IMR-90 (cell line): ENCODE results near the gene SPRY1. TPM values are rescaled to one million over a fixed set of nuclear protein-coding genes. Genes with fewer than 3 reads are reported as not detected.

ENCODE experiments used
- ATAC-seq: fragments of 200-7000 bp; cut with Tn5 transposase; 2 replicates; pipeline ENCODE4 v1.9.1; 2020; ENCODE audit warnings: low read depth, mild to moderate bottlenecking, moderate library complexity
- BruUV-seq: library from RNA; stranded (reverse); fragments of 400-500 nt; replicated peaks from 2 replicates; lab custom pipeline; 2021; lab: Mats Ljungman, UMichigan
- CTCF ChIA-PET: fragments of 300-600 bp; formaldehyde crosslinking; extraction: SDS; loops from one replicate; lab custom pipeline; 2021; ENCODE audit warnings: antibody characterized with exemption; lab: Yijun Ruan, JAX
- POLR2A ChIA-PET: fragments of 300-600 bp; sonication (Branson Sonifier 250); formaldehyde crosslinking; loops from one replicate; lab custom pipeline; 2022; ENCODE audit warnings: antibody characterized with exemption; ENCODE audit not compliant: unreplicated experiment; lab: Charles Lee
- DNase-seq: peaks from one replicate; pipeline ENCODE4 v3.0.0; 2013
- H2AFZ ChIP-seq: replicated peaks from 2 replicates; pipeline ENCODE3; 2013; ENCODE audit warnings: low read length, mild to moderate bottlenecking; ENCODE audit not compliant: poor library complexity
- H2AK5ac ChIP-seq: 2 replicates; pipeline ENCODE4 v1.6.1; 2013; ENCODE audit warnings: low read depth, low read length, inconsistent platforms
- H2AK9ac ChIP-seq: replicated peaks from 2 replicates; pipeline ENCODE3; 2013; ENCODE audit warnings: mild to moderate bottlenecking, low read depth, low read length, moderate library complexity; ENCODE audit not compliant: poor library complexity
- H2BK120ac ChIP-seq: 2 replicates; pipeline ENCODE4 v1.6.1; 2013; ENCODE audit warnings: low read depth, low read length, inconsistent platforms
- H2BK15ac ChIP-seq: 3 replicates; pipeline ENCODE4 v1.6.1; 2013; ENCODE audit warnings: low read depth, low read length, inconsistent platforms
- H2BK20ac ChIP-seq: 2 replicates; pipeline ENCODE4 v1.6.1; 2013; ENCODE audit warnings: low read depth, mild to moderate bottlenecking, inconsistent platforms, low read length, moderate library complexity
- H2BK5ac ChIP-seq: 2 replicates; pipeline ENCODE4 v1.6.1; 2013; ENCODE audit warnings: mild to moderate bottlenecking, low read depth, low read length, inconsistent platforms; ENCODE audit not compliant: poor library complexity, severe bottlenecking
- H3K14ac ChIP-seq: replicated peaks from 2 replicates; pipeline ENCODE4 v1.6.1; 2013; ENCODE audit warnings: low read depth, low read length, inconsistent platforms
- H3K18ac ChIP-seq: 2 replicates; pipeline ENCODE4 v1.6.1; 2013; ENCODE audit warnings: low read depth, low read length, control low read depth
- H3K23ac ChIP-seq: 2 replicates; pipeline ENCODE4 v1.6.1; 2013; ENCODE audit warnings: low read depth, low read length, inconsistent platforms
- H3K27ac ChIP-seq: 2 replicates; pipeline ENCODE4 v1.5.1; 2013; ENCODE audit warnings: mild to moderate bottlenecking, control low read depth, low read length; ENCODE audit not compliant: insufficient read depth
- H3K27me3 ChIP-seq: 2 replicates; pipeline ENCODE4 v1.6.1; 2013; ENCODE audit warnings: low read length; ENCODE audit not compliant: control insufficient read depth, insufficient read depth
- H3K36me3 ChIP-seq: 2 replicates; pipeline ENCODE4 v1.6.1; 2013; ENCODE audit warnings: low read length, mixed read lengths; ENCODE audit not compliant: control insufficient read depth, insufficient read depth
- H3K4ac ChIP-seq: 2 replicates; pipeline ENCODE4 v1.6.1; 2013; ENCODE audit warnings: low read depth, low read length, inconsistent platforms
- H3K4me1 ChIP-seq: 2 replicates; pipeline ENCODE4 v1.6.1; 2013; ENCODE audit warnings: low read length, mixed read lengths; ENCODE audit not compliant: control insufficient read depth, insufficient read depth
- H3K4me2 ChIP-seq: 2 replicates; pipeline ENCODE4 v1.6.1; 2013; ENCODE audit warnings: low read depth, mild to moderate bottlenecking, control low read depth, low read length, moderate library complexity
- H3K4me3 ChIP-seq: 2 replicates; pipeline ENCODE4 v1.5.1; 2013; ENCODE audit warnings: low read depth, mild to moderate bottlenecking, control low read depth, low read length, moderate library complexity; ENCODE audit not compliant: insufficient read depth
- H3K56ac ChIP-seq: 2 replicates; pipeline ENCODE4 v1.6.1; 2013; ENCODE audit warnings: low read length, inconsistent platforms; ENCODE audit not compliant: insufficient read depth; ENCODE audit errors: extremely low read depth
- H3K79me1 ChIP-seq, 2 experiments: 2 replicates each; pipeline ENCODE4 v1.6.1; 2013; ENCODE audit warnings: low read length in 2 of 2, inconsistent platforms in 1 of 2, low read depth in 1 of 2
- H3K9ac ChIP-seq: 2 replicates; pipeline ENCODE4 v1.6.1; 2013; ENCODE audit warnings: low read depth, low read length, control low read depth
- H3K9me1 ChIP-seq: 2 replicates; pipeline ENCODE4 v1.6.1; 2013; ENCODE audit warnings: low read length, inconsistent platforms; ENCODE audit not compliant: insufficient read depth
- H3K9me3 ChIP-seq: 2 replicates; pipeline ENCODE4 v1.6.1; 2013; ENCODE audit warnings: low read length; ENCODE audit not compliant: control insufficient read depth, insufficient read depth
- H4K20me1 ChIP-seq: 2 replicates; pipeline ENCODE4 v1.6.1; 2013; ENCODE audit warnings: low read length, inconsistent platforms; ENCODE audit not compliant: insufficient read depth
- H4K5ac ChIP-seq: 2 replicates; pipeline ENCODE4 v1.6.1; 2013; ENCODE audit warnings: mild to moderate bottlenecking, low read depth, low read length, control low read depth
- H4K8ac ChIP-seq, 2 experiments: 2 replicates each; pipeline ENCODE4 v1.6.1; 2013; ENCODE audit warnings: low read depth in 2 of 2, low read length in 2 of 2, control low read depth in 1 of 2, inconsistent platforms in 1 of 2
- H4K91ac ChIP-seq: 2 replicates; pipeline ENCODE4 v1.6.1; 2013; ENCODE audit warnings: low read depth, low read length, inconsistent platforms; ENCODE audit not compliant: insufficient read depth
- BHLHE40 ChIP-seq: fragments of 150-350 bp; IDR thresholded peaks from 2 replicates; pipeline ENCODE4 v1.6.1; 2016; ENCODE audit warnings: mild to moderate bottlenecking, low read depth, low read length
- CEBPB ChIP-seq: IDR thresholded peaks from 2 replicates; pipeline ENCODE4 v1.6.1; 2012; ENCODE audit warnings: low read depth, low read length, improper control_type of control experiment
- CHD1 ChIP-seq: IDR thresholded peaks from 2 replicates; pipeline ENCODE4 v1.6.1; 2012; ENCODE audit warnings: low read depth, low read length, improper control_type of control experiment
- FOS ChIP-seq: fragments of 150-350 bp; IDR thresholded peaks from 2 replicates; pipeline ENCODE4 v1.6.1; 2016; ENCODE audit warnings: low read depth, low read length
- MAFK ChIP-seq: IDR thresholded peaks from 2 replicates; pipeline ENCODE4 v1.6.1; 2012; ENCODE audit warnings: low read depth, low read length, improper control_type of control experiment
- MAZ ChIP-seq: IDR thresholded peaks from 2 replicates; pipeline ENCODE4 v1.6.1; 2012; ENCODE audit warnings: low read depth, mild to moderate bottlenecking, low read length, improper control_type of control experiment, moderate library complexity, borderline replicate concordance
- MXI1 ChIP-seq: IDR thresholded peaks from 2 replicates; pipeline ENCODE4 v1.6.1; 2012; ENCODE audit warnings: low read depth, mild to moderate bottlenecking, low read length, moderate library complexity, borderline replicate concordance
- NFE2L2 ChIP-seq: fragments of 150-350 bp; IDR thresholded peaks from 2 replicates; pipeline ENCODE4 v1.6.1; 2016; ENCODE audit warnings: low read depth, mild to moderate bottlenecking, low read length
- POLR2A ChIP-seq: IDR thresholded peaks from 2 replicates; pipeline ENCODE4 v1.6.1; 2012; ENCODE audit warnings: mild to moderate bottlenecking, low read depth, low read length
- RAD21 ChIP-seq: IDR thresholded peaks from 2 replicates; pipeline ENCODE4 v1.6.1; 2012; ENCODE audit warnings: low read length, improper control_type of control experiment
- RCOR1 ChIP-seq: IDR thresholded peaks from 2 replicates; pipeline ENCODE4 v1.6.1; 2012; ENCODE audit warnings: mild to moderate bottlenecking, low read length, improper control_type of control experiment; ENCODE audit not compliant: insufficient replicate concordance
- RFX5 ChIP-seq: IDR thresholded peaks from 2 replicates; pipeline ENCODE4 v1.8.0; 2012; ENCODE audit warnings: low read depth, mild to moderate bottlenecking, low read length, moderate library complexity
- SMC3 ChIP-seq: fragments of 150-350 bp; IDR thresholded peaks from 2 replicates; pipeline ENCODE4 v1.6.1; 2016; ENCODE audit warnings: low read depth, mild to moderate bottlenecking, antibody characterized with exemption, low read length, moderate library complexity
- WGBS, 2 experiments: methylation state at CpG; one replicate each; pipeline versions ENCODE4 v1.1.5 to v1.1.7; 2013; ENCODE audit warnings: missing lambda C conversion rate in 2 of 2; ENCODE audit not compliant: insufficient read length in 1 of 2; ENCODE audit errors: extremely low coverage in 2 of 2; 5-methylcytosine and 5-hydroxymethylcytosine counted together
- dilution Hi-C: fragments of 300-500 bp; cut with HindIII; formaldehyde crosslinking; loops from one replicate; pipeline ENCODE4 v1.14.3; 2018; ENCODE audit warnings: low sequenced_read_pairs; ENCODE audit not compliant: unreplicated experiment
- in situ Hi-C: fragments of 300-500 bp; cut with MboI; formaldehyde crosslinking; loops from 3 replicates; pipeline ENCODE4 v1.14.3; 2019; ENCODE audit warnings: low sequenced_read_pairs, inconsistent platforms, mixed read lengths
- intact Hi-C: fragments of 100-400 bp; cut with micrococcal nuclease; formaldehyde crosslinking; loops from 2 replicates; pipeline ENCODE4 v1.10.0; 2022
- polyA plus RNA-seq, 3 experiments: library from polyadenylated mRNA; depleted of rRNA; stranded (reverse); fragments of >200 nt; gene quantifications; 2 replicates each; pipeline ENCODE4 v1.2.3, GENCODE V29; 2012; ENCODE audit warnings: low replicate concordance in 1 of 3
- total RNA-seq: library from RNA; depleted of rRNA; stranded (reverse); fragments of >200 nt; gene quantifications from 2 replicates; pipeline ENCODE4 v1.2.3, GENCODE V29; 2012
- TF ChIP-seq, protein P1 (sequence below): fragments of 150-350 bp; IDR thresholded peaks from 2 replicates; pipeline ENCODE4 v1.6.1; 2017; ENCODE audit warnings: mild to moderate bottlenecking, antibody characterized with exemption, low read length, low read depth
- TF ChIP-seq, protein P2 (sequence below): conservative IDR thresholded peaks from 2 replicates; pipeline ENCODE4 v1.5.1; 2012; ENCODE audit warnings: mild to moderate bottlenecking, low read depth, low read length, improper control_type of control experiment

SPRY1 gene
- total and polyA plus RNA-seq, 2 of the 4 experiments (the other 2 are of a cell fraction), result 1.4 to 2.2 TPM

DNA sequence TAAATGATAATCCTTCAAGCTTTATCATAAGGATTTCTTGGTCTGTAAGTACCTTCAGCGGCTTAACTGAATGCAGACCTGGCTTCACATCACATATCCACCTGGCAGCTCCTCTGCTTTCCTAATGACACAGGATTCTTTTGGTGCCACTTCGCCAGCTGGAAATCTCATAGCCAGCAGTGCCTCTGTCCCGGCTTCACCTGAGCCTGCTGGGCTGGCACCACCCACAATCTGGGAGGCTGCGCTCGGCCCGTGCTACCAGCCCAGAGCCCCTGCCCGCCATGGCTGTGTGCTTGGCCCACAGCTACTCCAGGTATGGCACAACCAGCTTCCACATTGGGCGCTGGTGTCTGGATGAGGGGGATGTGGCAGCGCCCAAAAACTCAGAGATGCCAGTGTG, 37.4 kb downstream of the SPRY1 start:
- Histone ChIP-seq H2BK5ac (no peak overlapping the region), H3K4ac (no peak overlapping the region), H4K8ac (no peak overlapping the region), H2BK20ac (no peak overlapping the region), H3K14ac (no peak overlapping the region), H2BK120ac (no peak overlapping the region), H3K9ac (no peak overlapping the region), H3K27ac (no peak overlapping the region), H3K56ac (no peak overlapping the region), H2AK5ac (no peak overlapping the region), H4K91ac (no peak overlapping the region), H3K18ac (no peak overlapping the region), H3K4me2 (no peak overlapping the region), H3K79me1 (no peaks in the 10 kb centered on the region), H2AK9ac (no peak overlapping the region), H3K27me3 (no peaks in the 10 kb centered on the region), H3K4me1 (no peaks in the 10 kb centered on the region), H3K36me3 (no peaks in the 10 kb centered on the region), H3K4me3 (no peak overlapping the region), H3K9me3 (no peaks in the 10 kb centered on the region), H4K20me1 (no peaks in the 10 kb centered on the region), H2BK15ac (no peak overlapping the region), H2AFZ (no peak overlapping the region), H3K23ac (no peak overlapping the region), H4K5ac (no peak overlapping the region), H3K9me1 (no peaks in the 10 kb centered on the region)
- intact Hi-C loops, result no loop called here
- DNase-seq (no peak), ATAC-seq (no peak)
- POLR2A ChIA-PET, result no interaction called here
- WGBS, 2 experiments, result no CpG with 5 or more reads among the region's 9 CpGs
- in situ Hi-C loops, result no loop called here
- no TSS peak for BruUV-seq
- no peak for TF ChIP-seq SMC3
- no peak for TF ChIP-seq MXI1
- TF ChIP-seq, protein P1, sequence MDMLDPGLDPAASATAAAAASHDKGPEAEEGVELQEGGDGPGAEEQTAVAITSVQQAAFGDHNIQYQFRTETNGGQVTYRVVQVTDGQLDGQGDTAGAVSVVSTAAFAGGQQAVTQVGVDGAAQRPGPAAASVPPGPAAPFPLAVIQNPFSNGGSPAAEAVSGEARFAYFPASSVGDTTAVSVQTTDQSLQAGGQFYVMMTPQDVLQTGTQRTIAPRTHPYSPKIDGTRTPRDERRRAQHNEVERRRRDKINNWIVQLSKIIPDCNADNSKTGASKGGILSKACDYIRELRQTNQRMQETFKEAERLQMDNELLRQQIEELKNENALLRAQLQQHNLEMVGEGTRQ, result no peak
- TF ChIP-seq RCOR1, result no peak
- TF ChIP-seq, protein P2, sequence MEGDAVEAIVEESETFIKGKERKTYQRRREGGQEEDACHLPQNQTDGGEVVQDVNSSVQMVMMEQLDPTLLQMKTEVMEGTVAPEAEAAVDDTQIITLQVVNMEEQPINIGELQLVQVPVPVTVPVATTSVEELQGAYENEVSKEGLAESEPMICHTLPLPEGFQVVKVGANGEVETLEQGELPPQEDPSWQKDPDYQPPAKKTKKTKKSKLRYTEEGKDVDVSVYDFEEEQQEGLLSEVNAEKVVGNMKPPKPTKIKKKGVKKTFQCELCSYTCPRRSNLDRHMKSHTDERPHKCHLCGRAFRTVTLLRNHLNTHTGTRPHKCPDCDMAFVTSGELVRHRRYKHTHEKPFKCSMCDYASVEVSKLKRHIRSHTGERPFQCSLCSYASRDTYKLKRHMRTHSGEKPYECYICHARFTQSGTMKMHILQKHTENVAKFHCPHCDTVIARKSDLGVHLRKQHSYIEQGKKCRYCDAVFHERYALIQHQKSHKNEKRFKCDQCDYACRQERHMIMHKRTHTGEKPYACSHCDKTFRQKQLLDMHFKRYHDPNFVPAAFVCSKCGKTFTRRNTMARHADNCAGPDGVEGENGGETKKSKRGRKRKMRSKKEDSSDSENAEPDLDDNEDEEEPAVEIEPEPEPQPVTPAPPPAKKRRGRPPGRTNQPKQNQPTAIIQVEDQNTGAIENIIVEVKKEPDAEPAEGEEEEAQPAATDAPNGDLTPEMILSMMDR, result no peak
- no peak for TF ChIP-seq POLR2A
- TF ChIP-seq RAD21, result no peak
- no peak for TF ChIP-seq MAFK
- no peak for TF ChIP-seq FOS
- no peak for TF ChIP-seq MAZ
- TF ChIP-seq BHLHE40, result no peak
- no peak for TF ChIP-seq CEBPB
- no peak for TF ChIP-seq CHD1
- TF ChIP-seq RFX5, result no peak
- no peak for TF ChIP-seq NFE2L2
- dilution Hi-C loops, result no loop called here
- CTCF ChIA-PET, result no interaction called here
